GM19193 (cell line): ENCODE data around the gene GAS6.

Experiments
- POLR2A ChIP-seq: IDR thresholded peaks from 4 replicates; pipeline ENCODE4 v1.6.1; 2011; ENCODE audit not compliant: insufficient read depth, insufficient read length; ENCODE audit errors: extremely low read depth

GAS6 gene

GRCh38 chr13:113853518-113854237 lies 10.2 kb downstream of the GAS6 start:
- no peak for TF ChIP-seq POLR2A

- no peak for TF ChIP-seq POLR2A
These were observed 11.0 kb downstream of the GAS6 start for GRCh38 chr13:113852536-113853517.

DNA sequence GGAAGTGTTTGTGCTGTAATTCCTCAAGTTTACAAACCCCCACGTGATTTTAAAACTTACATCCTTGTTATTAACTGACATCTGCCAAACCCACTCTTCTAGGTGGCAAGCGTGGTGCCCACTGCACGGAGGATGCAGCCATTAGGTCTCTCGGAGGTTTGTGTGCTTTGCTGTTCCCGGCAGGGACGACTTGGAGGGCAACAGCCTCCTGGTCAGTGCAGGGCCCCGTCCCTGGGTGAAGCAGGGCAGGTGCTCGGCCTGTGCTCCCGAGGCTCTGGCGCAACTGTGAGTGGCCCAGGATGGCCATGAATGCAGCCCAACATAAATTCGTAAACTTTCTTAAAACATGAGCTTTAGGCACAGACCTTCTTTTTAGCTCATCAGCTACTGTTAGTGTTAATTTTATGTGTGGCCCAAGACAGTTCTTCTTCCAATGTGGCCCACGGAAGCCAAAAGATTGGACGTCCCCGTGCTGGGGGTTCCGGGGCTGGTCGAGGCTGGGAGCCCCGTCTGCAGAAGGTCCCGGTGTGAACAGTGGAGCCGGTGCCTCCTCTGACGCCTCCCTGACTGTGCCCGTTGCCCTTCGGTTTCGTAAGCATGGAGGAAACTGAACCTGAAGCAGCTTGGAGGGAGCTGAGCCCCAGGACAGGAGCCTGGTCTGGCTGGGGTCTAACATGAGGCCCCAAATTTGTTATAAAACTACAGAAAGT lies 11.9 kb downstream of the GAS6 start:
- no peak for TF ChIP-seq POLR2A

DNA sequence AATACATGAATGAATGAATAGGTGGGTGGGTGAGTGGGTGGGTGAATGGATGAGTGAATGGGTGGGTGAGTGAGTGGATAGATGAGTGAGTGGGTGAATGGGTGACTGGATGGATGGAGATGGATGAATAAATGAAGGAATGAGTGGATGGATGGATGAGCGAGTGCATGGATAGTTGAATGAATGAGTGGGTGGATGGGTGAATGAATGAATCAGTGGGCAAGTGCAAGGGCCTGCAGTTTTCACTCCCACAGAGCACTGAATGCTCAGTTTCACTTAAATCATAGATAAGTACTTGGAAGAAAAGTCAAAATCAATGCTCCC lies 12.4 kb downstream of the GAS6 start:
- TF ChIP-seq POLR2A = no peak

GRCh38 chr13:113850722-113851479 lies 13.0 kb downstream of the GAS6 start:
- TF ChIP-seq POLR2A = no peak

GRCh38 chr13:113849981-113850721 lies 13.7 kb downstream of the GAS6 start:
- no peak for TF ChIP-seq POLR2A

- TF ChIP-seq POLR2A = no peak
These were observed 14.3 kb downstream of the GAS6 start for GRCh38 chr13:113849546-113849945.

DNA sequence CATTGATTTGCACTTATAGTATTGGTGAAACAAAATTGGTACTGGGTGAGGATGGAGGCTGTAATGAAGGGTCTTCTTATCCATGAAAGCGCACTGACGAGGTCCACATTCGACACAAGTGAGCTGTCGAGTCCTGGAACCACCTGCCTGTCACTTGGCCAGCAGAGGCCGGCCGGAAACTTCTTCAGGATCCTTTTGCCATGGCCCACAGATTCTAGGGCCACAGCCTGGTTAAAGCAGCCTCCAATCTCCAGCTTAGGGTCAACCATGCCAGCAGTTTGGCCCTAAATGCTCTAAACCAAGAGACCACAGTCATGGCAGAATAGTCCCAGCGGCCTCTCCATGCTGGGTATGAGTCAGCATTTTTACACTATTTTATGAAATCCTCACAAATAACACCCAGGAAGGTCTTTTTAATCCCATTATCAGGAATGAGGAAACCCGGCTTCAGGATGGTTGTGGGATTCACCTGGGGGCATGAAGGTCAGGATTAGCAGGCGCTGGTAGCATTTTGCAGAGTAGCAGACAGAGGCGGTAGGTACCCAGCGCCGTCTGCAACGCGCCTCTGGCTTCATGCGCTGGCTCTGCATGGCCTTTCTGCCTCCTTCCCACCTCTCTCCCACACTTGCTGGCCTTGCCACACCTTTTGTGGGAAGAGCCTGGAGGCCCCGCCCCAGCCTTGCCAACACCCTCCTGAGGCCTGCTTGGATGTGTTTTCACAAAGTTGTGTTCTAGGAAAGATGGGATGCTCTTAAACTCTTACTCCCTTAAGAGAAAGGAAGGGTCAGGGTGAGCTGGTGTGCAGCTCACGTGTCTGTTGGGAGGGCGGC lies 15.2 kb downstream of the GAS6 start:
- TF ChIP-seq POLR2A = no peak

GRCh38 chr13:113848020-113848419 lies 15.9 kb downstream of the GAS6 start:
- TF ChIP-seq POLR2A = no peak

GRCh38 chr13:113846636-113847318 lies 17.1 kb downstream of the GAS6 start:
- TF ChIP-seq POLR2A = no peak

DNA sequence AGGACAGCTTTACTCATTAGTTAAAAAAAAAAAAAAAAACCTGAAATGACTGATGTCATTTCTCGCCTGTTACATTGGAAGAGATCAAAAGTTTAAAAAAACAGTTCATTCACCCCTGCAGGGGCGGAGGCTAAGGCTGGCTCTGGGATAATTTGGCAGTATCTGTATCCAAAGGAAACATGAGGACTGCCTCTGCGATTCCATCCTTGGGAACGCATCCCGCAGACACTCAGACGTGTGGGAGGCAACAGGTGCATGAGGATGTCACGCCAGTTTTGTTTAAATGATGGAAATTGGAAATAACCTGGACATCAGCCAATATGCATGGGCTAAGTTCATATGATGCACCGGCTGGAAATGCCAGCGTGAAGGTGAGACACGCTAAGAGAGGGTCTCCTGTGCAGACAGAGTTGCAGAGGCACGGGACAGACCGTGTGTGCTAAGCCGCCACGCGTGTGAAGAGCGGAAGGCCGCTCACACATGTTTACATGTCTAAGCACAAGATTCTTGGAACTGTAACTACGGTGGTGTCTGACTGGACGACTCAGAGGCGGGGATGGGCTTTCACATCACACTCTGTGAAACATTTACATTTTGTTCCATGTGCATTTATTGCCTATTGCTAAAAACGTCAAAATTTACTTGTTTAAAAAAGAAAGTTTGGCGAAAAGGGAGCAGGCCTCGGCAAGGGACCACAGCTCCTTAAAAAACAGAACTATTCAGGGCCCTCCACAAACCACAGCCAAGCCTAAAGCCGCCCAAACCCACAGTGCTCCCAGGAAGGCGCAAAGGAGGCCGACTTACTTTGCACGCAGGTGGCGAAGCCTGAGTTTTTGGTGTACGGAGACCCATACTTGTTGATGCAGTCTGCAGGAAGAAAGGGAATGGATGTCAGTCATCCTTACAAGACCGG lies 17.9 kb downstream of the GAS6 start:
- TF ChIP-seq POLR2A = no peak

DNA sequence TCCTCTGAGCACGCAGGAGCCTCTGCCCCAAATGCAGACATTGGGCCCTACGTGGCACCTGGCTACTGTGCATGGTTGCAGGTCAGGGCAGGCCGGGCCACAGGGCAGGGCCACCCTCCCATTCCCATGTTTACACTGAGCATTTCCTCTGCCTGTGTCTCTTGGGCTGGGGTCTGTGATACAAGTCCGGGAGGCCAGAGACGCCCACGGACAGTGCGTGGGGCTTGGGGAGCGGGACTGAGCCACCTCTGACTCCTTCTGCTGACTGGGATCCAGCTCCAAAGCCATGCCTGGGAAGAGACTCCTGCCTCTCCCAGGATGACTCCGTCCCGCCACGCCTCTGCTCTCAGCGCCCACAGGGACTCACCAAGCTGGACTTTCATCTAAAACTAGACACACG lies 18.8 kb downstream of the GAS6 start:
- TF ChIP-seq POLR2A = no peak
